ENCODE data around the gene PANK1.

GRCh38 chr10:89576696-89577095, 68.3 kb downstream of the PANK1 start:
- TF ChIP-seq, protein P1, sequence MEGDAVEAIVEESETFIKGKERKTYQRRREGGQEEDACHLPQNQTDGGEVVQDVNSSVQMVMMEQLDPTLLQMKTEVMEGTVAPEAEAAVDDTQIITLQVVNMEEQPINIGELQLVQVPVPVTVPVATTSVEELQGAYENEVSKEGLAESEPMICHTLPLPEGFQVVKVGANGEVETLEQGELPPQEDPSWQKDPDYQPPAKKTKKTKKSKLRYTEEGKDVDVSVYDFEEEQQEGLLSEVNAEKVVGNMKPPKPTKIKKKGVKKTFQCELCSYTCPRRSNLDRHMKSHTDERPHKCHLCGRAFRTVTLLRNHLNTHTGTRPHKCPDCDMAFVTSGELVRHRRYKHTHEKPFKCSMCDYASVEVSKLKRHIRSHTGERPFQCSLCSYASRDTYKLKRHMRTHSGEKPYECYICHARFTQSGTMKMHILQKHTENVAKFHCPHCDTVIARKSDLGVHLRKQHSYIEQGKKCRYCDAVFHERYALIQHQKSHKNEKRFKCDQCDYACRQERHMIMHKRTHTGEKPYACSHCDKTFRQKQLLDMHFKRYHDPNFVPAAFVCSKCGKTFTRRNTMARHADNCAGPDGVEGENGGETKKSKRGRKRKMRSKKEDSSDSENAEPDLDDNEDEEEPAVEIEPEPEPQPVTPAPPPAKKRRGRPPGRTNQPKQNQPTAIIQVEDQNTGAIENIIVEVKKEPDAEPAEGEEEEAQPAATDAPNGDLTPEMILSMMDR (IDR thresholded peaks at IDR 0.05): no peak
- no peak for TF ChIP-seq EP300 (IDR thresholded peaks at IDR 0.05)

All from tibial nerve (tissue), 4 donors.